Endothelial cell of umbilical vein (primary cell): Measurements from ENCODE around the gene KIAA0408. TPM values are rescaled to one million over a fixed set of nuclear protein-coding genes. Genes with fewer than 3 reads are reported as not detected.

Source experiments
- BruUV-seq: library from RNA; stranded (reverse); fragments of 400-500 nt; replicated peaks from 2 replicates; lab custom pipeline; 2021; lab: Mats Ljungman, UMichigan
- CTCF ChIA-PET: fragments of 300-600, 350-600 bp; sonication (Branson Sonifier 250); formaldehyde crosslinking; loops from one replicate; lab custom pipeline; 2021; ENCODE audit warnings: antibody characterized with exemption, inconsistent platforms; lab: Charles Lee
- POLR2A ChIA-PET: fragments of 300-600, 350-600 bp; sonication (Branson Sonifier 250); formaldehyde crosslinking; loops from one replicate; lab custom pipeline; 2021; ENCODE audit warnings: antibody characterized with exemption, inconsistent platforms; lab: Charles Lee
- DNase-seq: peaks from one replicate; pipeline ENCODE4 v3.0.0-alpha.2; 2011; ENCODE audit warnings: low read depth, low spot score
- FAIRE-seq: peaks from 2 replicates; lab custom pipeline; 2011; peaks lifted over from hg19 to GRCh38; lab: Jason Lieb, UNC
- H2AFZ ChIP-seq: 2 replicates; pipeline ENCODE4 v1.6.0; 2012; ENCODE audit warnings: low read depth, low read length, control low read depth, inconsistent platforms
- H3K27ac ChIP-seq: 2 replicates; pipeline ENCODE4 v1.5.1; 2011; ENCODE audit warnings: low read depth, mild to moderate bottlenecking, control low read depth, low read length, moderate library complexity; ENCODE audit not compliant: insufficient read depth
- H3K27me3 ChIP-seq, 2 experiments: 2 replicates each; pipeline versions ENCODE4 v1.6.0 to v1.6.1; 2011; ENCODE audit warnings: low read length in 2 of 2, mixed read lengths in 1 of 2; ENCODE audit not compliant: control insufficient read depth in 2 of 2, insufficient read depth in 2 of 2
- H3K36me3 ChIP-seq, 2 experiments: 2 replicates in 1 of 2; 3 replicates in 1 of 2; pipeline ENCODE4 v1.5.1; 2011; ENCODE audit warnings: low read length in 2 of 2, mild to moderate bottlenecking in 1 of 2, moderate library complexity in 1 of 2; ENCODE audit not compliant: control insufficient read depth in 2 of 2, insufficient read depth in 2 of 2; ENCODE audit errors: extremely low read depth in 1 of 2
- H3K4me1 ChIP-seq: 3 replicates; pipeline ENCODE4 v1.5.1; 2011; ENCODE audit warnings: mild to moderate bottlenecking, low read length; ENCODE audit not compliant: control insufficient read depth, insufficient read depth; ENCODE audit errors: extremely low read depth
- H3K4me2 ChIP-seq: 2 replicates; pipeline ENCODE4 v1.6.1; 2011; ENCODE audit warnings: low read length, control low read depth, mixed read lengths; ENCODE audit not compliant: insufficient read depth
- H3K4me3 ChIP-seq, 3 experiments: fragments of 200-600 bp in 1 of 3; sonication (generic), shearing (Covaris generic) in 1 of 3; replicated peaks in 1 of 3; 2 replicates each; pipeline ENCODE4 v1.5.1; 2011 to 2016; ENCODE audit warnings: control low read depth in 3 of 3, low read length in 3 of 3, mild to moderate bottlenecking in 2 of 3, inconsistent platforms in 1 of 3, low read depth in 1 of 3, moderate library complexity in 1 of 3; ENCODE audit not compliant: insufficient read depth in 1 of 3
- H3K79me2 ChIP-seq: 2 replicates; pipeline ENCODE4 v1.6.0; 2012; ENCODE audit warnings: low read length, inconsistent platforms; ENCODE audit not compliant: control insufficient read depth, insufficient read depth
- H3K9ac ChIP-seq: replicated peaks from 2 replicates; pipeline ENCODE3; 2011; ENCODE audit warnings: low read length, control low read depth; ENCODE audit not compliant: insufficient read depth; ENCODE audit errors: extremely low read depth
- H3K9me1 ChIP-seq: replicated peaks from 3 replicates; pipeline ENCODE4 v1.6.0; 2011; ENCODE audit warnings: mild to moderate bottlenecking, low read length; ENCODE audit not compliant: control insufficient read depth, insufficient read depth; ENCODE audit errors: extremely low read depth
- H3K9me3 ChIP-seq: replicated peaks from 2 replicates; pipeline ENCODE4 v1.5.1; 2012; ENCODE audit warnings: low read length, inconsistent platforms; ENCODE audit not compliant: control insufficient read depth, insufficient read depth
- H4K20me1 ChIP-seq: replicated peaks from 2 replicates; pipeline ENCODE3; 2011; ENCODE audit warnings: mild to moderate bottlenecking, low read length; ENCODE audit not compliant: control insufficient read depth, insufficient read depth; ENCODE audit errors: extremely low read depth
- CTCF ChIP-seq, 2 donors: IDR thresholded peaks; 1 replicate in 1 of 2; 2 replicates in 1 of 2; pipeline ENCODE4 v1.5.1; 2011; ENCODE audit warnings: low read length in 2 of 2, mild to moderate bottlenecking in 2 of 2, moderate library complexity in 2 of 2, control low read depth in 1 of 2, inconsistent platforms in 1 of 2, low read depth in 1 of 2; ENCODE audit not compliant: insufficient read depth in 1 of 2; ENCODE audit errors: extremely low read depth in 1 of 2
- EZH2 ChIP-seq: IDR thresholded peaks from 2 replicates; pipeline ENCODE4 v1.6.1; 2012; ENCODE audit warnings: borderline replicate concordance, low read depth, mild to moderate bottlenecking, moderate library complexity, low read length, inconsistent platforms; ENCODE audit not compliant: severe bottlenecking
- FOS ChIP-seq: IDR thresholded peaks from 2 replicates; pipeline ENCODE4 v1.6.1; 2011; ENCODE audit warnings: mild to moderate bottlenecking, low read length, moderate library complexity, borderline replicate concordance; ENCODE audit not compliant: insufficient read depth
- GATA2 ChIP-seq: IDR thresholded peaks from 2 replicates; pipeline ENCODE4 v1.7.0; 2011; ENCODE audit warnings: low read depth, mild to moderate bottlenecking, moderate library complexity, mixed read lengths, low read length; ENCODE audit not compliant: insufficient read length, insufficient read depth
- JUN ChIP-seq: IDR thresholded peaks from 2 replicates; pipeline ENCODE4 v1.6.1; 2011; ENCODE audit warnings: borderline replicate concordance, low read depth; ENCODE audit not compliant: insufficient read length, insufficient read depth
- MYC ChIP-seq: IDR thresholded peaks from one replicate; pipeline ENCODE4 v1.6.1; 2011; ENCODE audit warnings: mild to moderate bottlenecking, low read depth, low read length
- POLR2A ChIP-seq: IDR thresholded peaks from 2 replicates; pipeline ENCODE4 v1.6.1; 2012; ENCODE audit warnings: low read depth, mild to moderate bottlenecking, control low read depth, low read length
- POLR2AphosphoS5 ChIP-seq: IDR thresholded peaks from 2 replicates; pipeline ENCODE4 v1.6.1; 2012; ENCODE audit warnings: low read depth, mild to moderate bottlenecking, control low read depth, low read length, moderate library complexity; ENCODE audit not compliant: insufficient read depth
- dilution Hi-C: fragments of 300-500 bp; cut with MboI; formaldehyde crosslinking; loops from one replicate; pipeline ENCODE4 v1.15.0; 2019; ENCODE audit warnings: low sequenced_read_pairs; ENCODE audit not compliant: extremely low pct_ligation_motif_present
- intact Hi-C: fragments of 100-400 bp; cut with micrococcal nuclease; formaldehyde crosslinking; loops from one replicate; pipeline ENCODE4 v1.10.0; 2022
- polyA plus RNA-seq, 4 experiments: library from polyadenylated mRNA; depleted of rRNA in 3 of 4; stranded (reverse) in 3 of 4; unstranded in 1 of 4; fragments of >200 nt; gene quantifications; 2 replicates each; pipeline versions ENCODE4 v1.2.1 to v1.2.3, GENCODE V29; 2011 to 2012; ENCODE audit warnings: missing spikeins in 1 of 4
- total RNA-seq: library from RNA; stranded (reverse); gene quantifications from 2 replicates; pipeline ENCODE4 v1.2.3, GENCODE V29; 2021
- TF ChIP-seq, protein P1 (sequence below): IDR thresholded peaks from 2 replicates; pipeline ENCODE4 v1.6.1; 2011; ENCODE audit not compliant: insufficient read depth, insufficient read length

KIAA0408 gene
- total and polyA plus RNA-seq, 2 donors (not counting 3 experiments of a cell fraction or from before 2014, with no cell fraction given), result not detected

- no peaks in the 10 kb centered on the region for H3K9me1 ChIP-seq
- H3K36me3 ChIP-seq, result no peaks in the 10 kb centered on the region
- H3K4me1 ChIP-seq, result no peaks in the 10 kb centered on the region
- POLR2A ChIA-PET, result interaction anchor here (0.7 kb wide), 1 partner anchor 71 kb away, joined by 6 read pairs; no protein-coding TSS in a partner anchor
- no peak overlapping the region for H3K4me2 ChIP-seq
- no peaks in the 10 kb centered on the region for H3K9me3 ChIP-seq
- H3K27me3 ChIP-seq, result no peaks in the 10 kb centered on the region
- H3K27ac ChIP-seq, result no peak overlapping the region
- no peak for FAIRE-seq
- H3K79me2 ChIP-seq, result no peaks in the 10 kb centered on the region
- dilution Hi-C loops (no loop called here), intact Hi-C loops (no loop called here)
- CTCF ChIA-PET, result no interaction called here
- DNase-seq, result no peak
- TF ChIP-seq GATA2 (no peak), JUN (no peak), CTCF (IDR thresholded peaks at IDR 0.05; ENCODE audit: extremely low read depth in 1 of 2, insufficient read depth in 1 of 2, low read depth in 1 of 2, low read length in 2 of 2) (no peak), MYC (no peak), POLR2AphosphoS5 (no peak), POLR2A (no peak), EZH2 (no peak), FOS (no peak)
- TF ChIP-seq, protein P1, sequence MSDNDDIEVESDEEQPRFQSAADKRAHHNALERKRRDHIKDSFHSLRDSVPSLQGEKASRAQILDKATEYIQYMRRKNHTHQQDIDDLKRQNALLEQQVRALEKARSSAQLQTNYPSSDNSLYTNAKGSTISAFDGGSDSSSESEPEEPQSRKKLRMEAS, result no peak
- H3K9ac ChIP-seq, result no peak overlapping the region
- BruUV-seq, result no TSS peak
- H3K4me3 ChIP-seq, result no peak overlapping the region
- no peaks in the 10 kb centered on the region for H4K20me1 ChIP-seq
- H2AFZ ChIP-seq, result no peak overlapping the region
Measured at GRCh38 chr6:127439718-127440117, 19.5 kb downstream of the KIAA0408 start.
